RWPE2 (cell line): ENCODE data around the gene ATP5PD.

Source experiments
- ATAC-seq: fragments of 200-7000 bp; cut with Tn5 transposase; 3 replicates; pipeline ENCODE4 v1.9.1; 2021; ENCODE audit warnings: low read depth
- DNase-seq: peaks from one replicate; pipeline ENCODE4 v3.0.0-alpha.2; 2020; ENCODE audit warnings: low spot score
- H3K27ac ChIP-seq: fragments of 450-650 bp; 2 replicates; pipeline ENCODE4 v1.5.1; 2017; ENCODE audit warnings: mild to moderate bottlenecking; ENCODE audit not compliant: poor library complexity, severe bottlenecking
- H3K27me3 ChIP-seq: fragments of 250-450 bp; sonication (Bioruptor Pico); 2 replicates; pipeline ENCODE4 v1.5.1; 2021; ENCODE audit warnings: mild to moderate bottlenecking, moderate library complexity; ENCODE audit not compliant: insufficient read depth, poor library complexity, severe bottlenecking
- H3K36me3 ChIP-seq: fragments of 250-450 bp; sonication (Bioruptor Pico); 2 replicates; pipeline ENCODE4 v1.5.1; 2020; ENCODE audit warnings: low read depth, mild to moderate bottlenecking, moderate library complexity
- H3K4me1 ChIP-seq: fragments of 250-450 bp; sonication (Bioruptor Pico); 2 replicates; pipeline ENCODE4 v1.5.1; 2021; ENCODE audit warnings: mild to moderate bottlenecking, moderate library complexity; ENCODE audit not compliant: insufficient read depth, poor library complexity, severe bottlenecking
- H3K4me3 ChIP-seq: fragments of 250-450 bp; sonication (Bioruptor Pico); 2 replicates; pipeline ENCODE4 v1.5.1; 2021; ENCODE audit warnings: mild to moderate bottlenecking, moderate library complexity; ENCODE audit not compliant: severe bottlenecking
- H3K9me3 ChIP-seq: fragments of 250-450 bp; sonication (Bioruptor Pico); 2 replicates; pipeline ENCODE4 v1.5.1; 2021; ENCODE audit warnings: mild to moderate bottlenecking, moderate library complexity; ENCODE audit not compliant: severe bottlenecking
- CTCF ChIP-seq: fragments of 450-650 bp; IDR thresholded peaks from one replicate; pipeline ENCODE4 v1.5.1; 2017; ENCODE audit warnings: mild to moderate bottlenecking, moderate library complexity; ENCODE audit not compliant: poor library complexity, severe bottlenecking

The ATP5PD gene

GRCh38 chr17:74995847-74996246 is 50.9 kb downstream of the ATP5PD start:
- peaks cover 5% of the 10 kb centered on the region for H3K36me3 ChIP-seq
- no peak for ATAC-seq
- H3K4me1 ChIP-seq: peaks cover 40% of the 10 kb centered on the region
- no peak for DNase-seq
- TF ChIP-seq CTCF: no peak
- no peak overlapping the region for H3K4me3 ChIP-seq
- no peaks in the 10 kb centered on the region for H3K9me3 ChIP-seq
- no peaks in the 10 kb centered on the region for H3K27me3 ChIP-seq
- H3K27ac ChIP-seq: no peak overlapping the region

- peak; percentile 50 for ATAC-seq
- peak overlapping the region; percentile 87 for H3K27ac ChIP-seq
- DNase-seq: no peak
- no peak for TF ChIP-seq CTCF
- H3K4me3 ChIP-seq: no peak overlapping the region
- peaks cover 40% of the 10 kb centered on the region for H3K4me1 ChIP-seq
- H3K27me3 ChIP-seq: no peaks in the 10 kb centered on the region
- H3K9me3 ChIP-seq: no peaks in the 10 kb centered on the region
- no peaks in the 10 kb centered on the region for H3K36me3 ChIP-seq
These were observed 52.3 kb downstream of the ATP5PD start for GRCh38 chr17:74994440-74994839.

GRCh38 chr17:74992223-74992622 is 54.5 kb downstream of the ATP5PD start:
- Histone ChIP-seq H3K27me3 (no peaks in the 10 kb centered on the region), H3K9me3 (no peaks in the 10 kb centered on the region), H3K27ac (peak overlapping the region; percentile 87), H3K4me3 (no peak overlapping the region), H3K36me3 (no peaks in the 10 kb centered on the region), H3K4me1 (peaks cover 40% of the 10 kb centered on the region)
- no peak for DNase-seq
- ATAC-seq: no peak
- no peak for TF ChIP-seq CTCF

- H3K4me3 ChIP-seq: no peak overlapping the region
- H3K4me1 ChIP-seq: peaks cover 40% of the 10 kb centered on the region
- peak overlapping the region; percentile 87 for H3K27ac ChIP-seq
- ATAC-seq: no peak
- no peak for TF ChIP-seq CTCF
- H3K9me3 ChIP-seq: no peaks in the 10 kb centered on the region
- no peaks in the 10 kb centered on the region for H3K27me3 ChIP-seq
- no peaks in the 10 kb centered on the region for H3K36me3 ChIP-seq
- no peak for DNase-seq
These were observed 56.1 kb downstream of the ATP5PD start for GRCh38 chr17:74990581-74991105.
